GM12878 (cell line): ENCODE data around the gene PFKP. TPM values are rescaled to one million over a fixed set of nuclear protein-coding genes. Genes with fewer than 3 reads are reported as not detected.

Experiments used
- BACH1 ChIP-seq: fragments of 450-650 bp; IDR thresholded peaks from 2 replicates; pipeline ENCODE4 v1.6.1; 2017; ENCODE audit warnings: mild to moderate bottlenecking, borderline replicate concordance
- CREM ChIP-seq: IDR thresholded peaks from 2 replicates; pipeline ENCODE4 v1.6.1; 2014; ENCODE audit warnings: antibody characterized with exemption, low read depth
- E2F4 ChIP-seq: IDR thresholded peaks from 2 replicates; pipeline ENCODE4 v1.6.1; 2012; ENCODE audit warnings: low read depth, low read length, improper control_type of control experiment
- EP300 ChIP-seq, 2 experiments: fragments of 150-350 bp in 1 of 2; IDR thresholded peaks; 2 replicates each; pipeline ENCODE4 v1.6.1; 2011 to 2012; ENCODE audit warnings: low read depth in 2 of 2, low read length in 2 of 2, borderline replicate concordance in 1 of 2, improper control_type of control experiment in 1 of 2, inconsistent platforms in 1 of 2; ENCODE audit not compliant: control insufficient read depth in 1 of 2
- ETV6 ChIP-seq, 2 experiments: fragments of 450-650 bp in 1 of 2; IDR thresholded peaks in 1 of 2; conservative IDR thresholded peaks in 1 of 2; 2 replicates each; pipeline ENCODE4 v1.6.1; 2014; ENCODE audit warnings: antibody characterized with exemption in 1 of 2, borderline replicate concordance in 1 of 2, low read depth in 1 of 2, mild to moderate bottlenecking in 1 of 2, moderate library complexity in 1 of 2
- FOS ChIP-seq: IDR thresholded peaks from 3 replicates; pipeline ENCODE4 v1.6.1; 2011; ENCODE audit warnings: borderline replicate concordance; ENCODE audit not compliant: insufficient read length; ENCODE audit errors: extremely low read depth
- GATAD2B ChIP-seq: fragments of 450-650 bp; conservative IDR thresholded peaks from 2 replicates; pipeline ENCODE4 v1.6.1; 2017; ENCODE audit warnings: low read depth, mild to moderate bottlenecking, moderate library complexity
- IRF4 ChIP-seq: IDR thresholded peaks from 2 replicates; pipeline ENCODE4 v1.6.1; 2011; ENCODE audit warnings: low read depth, low read length
- KDM1A ChIP-seq: fragments of 200-600 bp; sonication (generic); IDR thresholded peaks from 2 replicates; pipeline ENCODE4 v1.6.1; 2016; ENCODE audit warnings: borderline replicate concordance
- MTA2 ChIP-seq: fragments of 450-650 bp; IDR thresholded peaks from 2 replicates; pipeline ENCODE4 v1.6.1; 2016; ENCODE audit warnings: low read depth, mild to moderate bottlenecking, moderate library complexity
- polyA plus RNA-seq, 11 experiments: library from polyadenylated mRNA; depleted of rRNA in 4 of 11; unstranded in 6 of 11; stranded (reverse) in 5 of 11; fragments of >200 nt; fragmentation: Nextera tagmentation in 4 of 11; fragmentation: Illumina TruSeq in 1 of 11; extraction: Ambion mirVana in 4 of 11; extraction: Trizol in 1 of 11; gene quantifications; 1 replicate in 1 of 11; 2 replicates in 10 of 11; pipeline versions ENCODE4 v1.2.1 to v1.2.3, GENCODE V29; 2011 to 2016; ENCODE audit warnings: inconsistent platforms in 2 of 11, missing spikeins in 2 of 11, low read depth in 1 of 11
- total RNA-seq, 4 experiments: library from RNA; depleted of rRNA in 3 of 4; stranded (reverse); fragments of >200 nt in 3 of 4; fragmentation: Illumina TruSeq in 1 of 4; extraction: Trizol in 1 of 4; gene quantifications; 2 replicates each; pipeline versions ENCODE4 v1.2.1 to v1.2.3, GENCODE V29; 2013 to 2021
- TF ChIP-seq, protein P1 (sequence below): IDR thresholded peaks from 2 replicates; pipeline ENCODE4 v1.6.1; 2012; ENCODE audit warnings: low read depth, low read length, improper control_type of control experiment
- TF ChIP-seq, protein P2 (sequence below): fragments of 450-650 bp; formaldehyde crosslinking; IDR thresholded peaks from 2 replicates; pipeline ENCODE4 v1.4.0; 2022; ENCODE audit warnings: mild to moderate bottlenecking, moderate library complexity
- TF ChIP-seq, protein P3 (sequence below): IDR thresholded peaks from 2 replicates; pipeline ENCODE4 v1.6.1; 2011; ENCODE audit warnings: borderline replicate concordance, low read depth, mild to moderate bottlenecking, moderate library complexity, mixed read lengths, low read length; ENCODE audit not compliant: insufficient read depth; ENCODE audit errors: extremely low read length
- TF ChIP-seq, protein P4 (sequence below): IDR thresholded peaks from 2 replicates; pipeline ENCODE4 v1.6.1; 2012; ENCODE audit warnings: improper control_type of control experiment, low read depth, low read length; ENCODE audit not compliant: insufficient replicate concordance

Gene PFKP
- total and polyA plus RNA-seq, 10 of the 15 experiments (the other 5 are each of a cell fraction or from before 2014, with no cell fraction given): 27.0 to 145 (median 95.7) TPM

- no peak for TF ChIP-seq EP300 (IDR thresholded peaks at IDR 0.05; ENCODE audit: borderline replicate concordance in 1 of 2, control insufficient read depth in 1 of 2, low read depth in 2 of 2, low read length in 2 of 2)
- TF ChIP-seq MTA2: no peak
- TF ChIP-seq, protein P1, sequence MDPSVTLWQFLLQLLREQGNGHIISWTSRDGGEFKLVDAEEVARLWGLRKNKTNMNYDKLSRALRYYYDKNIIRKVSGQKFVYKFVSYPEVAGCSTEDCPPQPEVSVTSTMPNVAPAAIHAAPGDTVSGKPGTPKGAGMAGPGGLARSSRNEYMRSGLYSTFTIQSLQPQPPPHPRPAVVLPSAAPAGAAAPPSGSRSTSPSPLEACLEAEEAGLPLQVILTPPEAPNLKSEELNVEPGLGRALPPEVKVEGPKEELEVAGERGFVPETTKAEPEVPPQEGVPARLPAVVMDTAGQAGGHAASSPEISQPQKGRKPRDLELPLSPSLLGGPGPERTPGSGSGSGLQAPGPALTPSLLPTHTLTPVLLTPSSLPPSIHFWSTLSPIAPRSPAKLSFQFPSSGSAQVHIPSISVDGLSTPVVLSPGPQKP: no peak
- no peak for TF ChIP-seq IRF4
- TF ChIP-seq BACH1: no peak
- TF ChIP-seq KDM1A: no peak
- no peak for TF ChIP-seq GATAD2B
- TF ChIP-seq, protein P2, sequence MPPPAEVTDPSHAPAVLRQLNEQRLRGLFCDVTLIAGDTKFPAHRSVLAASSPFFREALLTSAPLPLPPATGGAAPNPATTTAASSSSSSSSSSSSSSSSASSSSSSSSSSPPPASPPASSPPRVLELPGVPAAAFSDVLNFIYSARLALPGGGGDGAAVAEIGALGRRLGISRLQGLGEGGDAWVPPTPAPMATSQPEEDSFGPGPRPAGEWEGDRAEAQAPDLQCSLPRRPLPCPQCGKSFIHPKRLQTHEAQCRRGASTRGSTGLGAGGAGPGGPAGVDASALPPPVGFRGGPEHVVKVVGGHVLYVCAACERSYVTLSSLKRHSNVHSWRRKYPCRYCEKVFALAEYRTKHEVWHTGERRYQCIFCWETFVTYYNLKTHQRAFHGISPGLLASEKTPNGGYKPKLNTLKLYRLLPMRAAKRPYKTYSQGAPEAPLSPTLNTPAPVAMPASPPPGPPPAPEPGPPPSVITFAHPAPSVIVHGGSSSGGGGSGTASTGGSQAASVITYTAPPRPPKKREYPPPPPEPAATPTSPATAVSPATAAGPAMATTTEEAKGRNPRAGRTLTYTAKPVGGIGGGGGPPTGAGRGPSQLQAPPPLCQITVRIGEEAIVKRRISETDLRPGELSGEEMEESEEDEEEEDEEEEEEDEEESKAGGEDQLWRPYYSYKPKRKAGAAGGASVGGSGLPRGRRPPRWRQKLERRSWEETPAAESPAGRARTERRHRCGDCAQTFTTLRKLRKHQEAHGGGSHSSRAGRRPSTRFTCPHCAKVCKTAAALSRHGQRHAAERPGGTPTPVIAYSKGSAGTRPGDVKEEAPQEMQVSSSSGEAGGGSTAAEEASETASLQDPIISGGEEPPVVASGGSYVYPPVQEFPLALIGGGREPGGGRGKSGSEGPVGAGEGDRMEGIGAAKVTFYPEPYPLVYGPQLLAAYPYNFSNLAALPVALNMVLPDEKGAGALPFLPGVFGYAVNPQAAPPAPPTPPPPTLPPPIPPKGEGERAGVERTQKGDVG (CRISPR knock-in tag): no peak
- TF ChIP-seq CREM: no peak
- no peak for TF ChIP-seq FOS
- TF ChIP-seq, protein P3, sequence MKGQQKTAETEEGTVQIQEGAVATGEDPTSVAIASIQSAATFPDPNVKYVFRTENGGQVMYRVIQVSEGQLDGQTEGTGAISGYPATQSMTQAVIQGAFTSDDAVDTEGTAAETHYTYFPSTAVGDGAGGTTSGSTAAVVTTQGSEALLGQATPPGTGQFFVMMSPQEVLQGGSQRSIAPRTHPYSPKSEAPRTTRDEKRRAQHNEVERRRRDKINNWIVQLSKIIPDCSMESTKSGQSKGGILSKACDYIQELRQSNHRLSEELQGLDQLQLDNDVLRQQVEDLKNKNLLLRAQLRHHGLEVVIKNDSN: no peak
- TF ChIP-seq E2F4: no peak
- TF ChIP-seq, protein P4, sequence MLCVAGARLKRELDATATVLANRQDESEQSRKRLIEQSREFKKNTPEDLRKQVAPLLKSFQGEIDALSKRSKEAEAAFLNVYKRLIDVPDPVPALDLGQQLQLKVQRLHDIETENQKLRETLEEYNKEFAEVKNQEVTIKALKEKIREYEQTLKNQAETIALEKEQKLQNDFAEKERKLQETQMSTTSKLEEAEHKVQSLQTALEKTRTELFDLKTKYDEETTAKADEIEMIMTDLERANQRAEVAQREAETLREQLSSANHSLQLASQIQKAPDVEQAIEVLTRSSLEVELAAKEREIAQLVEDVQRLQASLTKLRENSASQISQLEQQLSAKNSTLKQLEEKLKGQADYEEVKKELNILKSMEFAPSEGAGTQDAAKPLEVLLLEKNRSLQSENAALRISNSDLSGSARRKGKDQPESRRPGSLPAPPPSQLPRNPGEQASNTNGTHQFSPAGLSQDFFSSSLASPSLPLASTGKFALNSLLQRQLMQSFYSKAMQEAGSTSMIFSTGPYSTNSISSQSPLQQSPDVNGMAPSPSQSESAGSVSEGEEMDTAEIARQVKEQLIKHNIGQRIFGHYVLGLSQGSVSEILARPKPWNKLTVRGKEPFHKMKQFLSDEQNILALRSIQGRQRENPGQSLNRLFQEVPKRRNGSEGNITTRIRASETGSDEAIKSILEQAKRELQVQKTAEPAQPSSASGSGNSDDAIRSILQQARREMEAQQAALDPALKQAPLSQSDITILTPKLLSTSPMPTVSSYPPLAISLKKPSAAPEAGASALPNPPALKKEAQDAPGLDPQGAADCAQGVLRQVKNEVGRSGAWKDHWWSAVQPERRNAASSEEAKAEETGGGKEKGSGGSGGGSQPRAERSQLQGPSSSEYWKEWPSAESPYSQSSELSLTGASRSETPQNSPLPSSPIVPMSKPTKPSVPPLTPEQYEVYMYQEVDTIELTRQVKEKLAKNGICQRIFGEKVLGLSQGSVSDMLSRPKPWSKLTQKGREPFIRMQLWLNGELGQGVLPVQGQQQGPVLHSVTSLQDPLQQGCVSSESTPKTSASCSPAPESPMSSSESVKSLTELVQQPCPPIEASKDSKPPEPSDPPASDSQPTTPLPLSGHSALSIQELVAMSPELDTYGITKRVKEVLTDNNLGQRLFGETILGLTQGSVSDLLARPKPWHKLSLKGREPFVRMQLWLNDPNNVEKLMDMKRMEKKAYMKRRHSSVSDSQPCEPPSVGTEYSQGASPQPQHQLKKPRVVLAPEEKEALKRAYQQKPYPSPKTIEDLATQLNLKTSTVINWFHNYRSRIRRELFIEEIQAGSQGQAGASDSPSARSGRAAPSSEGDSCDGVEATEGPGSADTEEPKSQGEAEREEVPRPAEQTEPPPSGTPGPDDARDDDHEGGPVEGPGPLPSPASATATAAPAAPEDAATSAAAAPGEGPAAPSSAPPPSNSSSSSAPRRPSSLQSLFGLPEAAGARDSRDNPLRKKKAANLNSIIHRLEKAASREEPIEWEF: no peak
- no peak for TF ChIP-seq ETV6 (conservative IDR thresholded peaks at IDR 0.05 in 1 of 2, IDR thresholded peaks at IDR 0.05 in 1 of 2; ENCODE audit: borderline replicate concordance in 1 of 2, low read depth in 1 of 2)
Observed at GRCh38 chr10:3096149-3096548, 28.8 kb downstream of the PFKP start (continued).
